ENCODE results near the gene EIF5. TPM values are rescaled to one million over a fixed set of nuclear protein-coding genes. Genes with fewer than 3 reads are reported as not detected.

Gene EIF5
- total and polyA plus RNA-seq, 8 donors: 159 to 239 (median 210) TPM

- Histone ChIP-seq H3K9me3 (no peaks in the 10 kb centered on the region), H3K4me1 (peaks cover 35 to 97% of the 10 kb centered on the region in 2 donors), H3K27ac (peak overlapping the region; percentile 21 to 26), H3K36me3 (no peaks in the 10 kb centered on the region), H3K4me3 (no peak overlapping the region), H3K27me3 (no peaks in the 10 kb centered on the region)
- peak; percentile 72 to 88 for TF ChIP-seq CTCF (IDR thresholded peaks at IDR 0.05)
- intact Hi-C loops (cut with DNase I): no loop called here
- peak; percentile 66 for ATAC-seq
- DNase-seq: no peak
These were observed 59.9 kb downstream of the EIF5 start for GRCh38 chr14:103393676-103394626.

Other genes starting within 250 kb of the EIF5 start
- 1 to 10 TPM; 3.0 to 4.0 TPM for gene EXOC3L4, start 239.5 kb upstream of the EIF5 start, total RNA-seq
- 1 to 10 TPM; 1.9 to 6.2 (median 3.9) TPM for gene EXOC3L4, start 239.5 kb upstream of the EIF5 start, polyA plus RNA-seq (ENCODE audit: insufficient read length in 6 of 6)
- 100 to 1,000 TPM in 1 of 2 donors, 10 to 100 TPM in 1; 76.5 to 237 TPM for gene TNFAIP2, start 210.8 kb upstream of the EIF5 start, total RNA-seq
- 10 to 100 TPM; 28.4 to 38.4 (median 33.4) TPM for gene TNFAIP2, start 210.8 kb upstream of the EIF5 start, polyA plus RNA-seq (ENCODE audit: insufficient read length in 6 of 6)
- 10 to 100 TPM; 78.8 to 92.9 TPM for gene MARK3, start 51.2 kb downstream of the EIF5 start, total RNA-seq
- 100 to 1,000 TPM; 109 to 135 (median 123) TPM for gene MARK3, start 51.2 kb downstream of the EIF5 start, polyA plus RNA-seq (ENCODE audit: insufficient read length in 6 of 6)
- gene CKB, start 188.6 kb downstream of the EIF5 start, total RNA-seq: 100 to 1,000 TPM; 129 to 272 TPM
- gene CKB, start 188.6 kb downstream of the EIF5 start, polyA plus RNA-seq (ENCODE audit: insufficient read length in 6 of 6): 100 to 1,000 TPM; 168 to 312 (median 210) TPM
- 10 to 100 TPM in 1 of 2 donors, 1 to 10 TPM in 1; 8.6 to 12.6 TPM for gene TRMT61A, start 195.0 kb downstream of the EIF5 start, total RNA-seq
- 1 to 10 TPM; 6.0 to 9.7 (median 7.1) TPM for gene TRMT61A, start 195.0 kb downstream of the EIF5 start, polyA plus RNA-seq (ENCODE audit: insufficient read length in 6 of 6)
- gene BAG5, start 228.4 kb downstream of the EIF5 start, total RNA-seq: 10 to 100 TPM; 22.7 to 26.3 TPM
- 10 to 100 TPM; 23.5 to 32.1 (median 26.2) TPM for gene BAG5, start 228.4 kb downstream of the EIF5 start, polyA plus RNA-seq (ENCODE audit: insufficient read length in 6 of 6)
- 10 to 100 TPM; 35.1 to 35.6 TPM for gene COA8, start 228.7 kb downstream of the EIF5 start, total RNA-seq
- 10 to 100 TPM; 33.2 to 41.7 (median 38.7) TPM for gene COA8, start 228.7 kb downstream of the EIF5 start, polyA plus RNA-seq (ENCODE audit: insufficient read length in 6 of 6)

Data from left lung (tissue), 10 donors.